ENCODE measurements around the gene BGN.

BGN gene

DNA sequence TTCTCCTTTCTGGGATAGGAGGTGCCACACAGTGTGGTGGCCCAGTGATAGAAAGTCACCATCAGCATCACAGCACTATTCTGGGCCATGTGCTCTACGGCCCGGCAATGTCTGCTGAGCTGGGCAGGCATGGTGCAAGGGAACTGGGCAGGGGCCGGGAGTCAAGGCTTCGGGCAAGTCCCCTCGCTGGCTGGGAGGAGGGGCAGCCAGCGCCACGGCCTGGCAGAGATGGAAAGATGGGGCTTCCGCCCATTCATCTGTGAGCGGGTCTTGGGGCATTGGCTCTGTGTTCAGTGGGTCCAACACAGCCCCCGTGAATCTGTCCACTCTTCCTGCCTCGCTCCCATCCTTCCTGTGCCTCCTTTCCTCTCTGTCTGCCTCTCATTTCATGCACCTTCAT, 15.6 kb downstream of the BGN start:
- TF ChIP-seq, protein P1, sequence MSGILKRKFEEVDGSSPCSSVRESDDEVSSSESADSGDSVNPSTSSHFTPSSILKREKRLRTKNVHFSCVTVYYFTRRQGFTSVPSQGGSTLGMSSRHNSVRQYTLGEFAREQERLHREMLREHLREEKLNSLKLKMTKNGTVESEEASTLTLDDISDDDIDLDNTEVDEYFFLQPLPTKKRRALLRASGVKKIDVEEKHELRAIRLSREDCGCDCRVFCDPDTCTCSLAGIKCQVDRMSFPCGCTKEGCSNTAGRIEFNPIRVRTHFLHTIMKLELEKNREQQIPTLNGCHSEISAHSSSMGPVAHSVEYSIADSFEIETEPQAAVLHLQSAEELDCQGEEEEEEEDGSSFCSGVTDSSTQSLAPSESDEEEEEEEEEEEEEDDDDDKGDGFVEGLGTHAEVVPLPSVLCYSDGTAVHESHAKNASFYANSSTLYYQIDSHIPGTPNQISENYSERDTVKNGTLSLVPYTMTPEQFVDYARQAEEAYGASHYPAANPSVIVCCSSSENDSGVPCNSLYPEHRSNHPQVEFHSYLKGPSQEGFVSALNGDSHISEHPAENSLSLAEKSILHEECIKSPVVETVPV (CRISPR knock-in tag; IDR thresholded peaks at IDR 0.05): no peak
- TF ChIP-seq ESRRG (CRISPR knock-in tag; IDR thresholded peaks at IDR 0.05) (no peak), RARB (CRISPR knock-in tag; IDR thresholded peaks at IDR 0.05) (no peak)
- TF ChIP-seq, protein P2, sequence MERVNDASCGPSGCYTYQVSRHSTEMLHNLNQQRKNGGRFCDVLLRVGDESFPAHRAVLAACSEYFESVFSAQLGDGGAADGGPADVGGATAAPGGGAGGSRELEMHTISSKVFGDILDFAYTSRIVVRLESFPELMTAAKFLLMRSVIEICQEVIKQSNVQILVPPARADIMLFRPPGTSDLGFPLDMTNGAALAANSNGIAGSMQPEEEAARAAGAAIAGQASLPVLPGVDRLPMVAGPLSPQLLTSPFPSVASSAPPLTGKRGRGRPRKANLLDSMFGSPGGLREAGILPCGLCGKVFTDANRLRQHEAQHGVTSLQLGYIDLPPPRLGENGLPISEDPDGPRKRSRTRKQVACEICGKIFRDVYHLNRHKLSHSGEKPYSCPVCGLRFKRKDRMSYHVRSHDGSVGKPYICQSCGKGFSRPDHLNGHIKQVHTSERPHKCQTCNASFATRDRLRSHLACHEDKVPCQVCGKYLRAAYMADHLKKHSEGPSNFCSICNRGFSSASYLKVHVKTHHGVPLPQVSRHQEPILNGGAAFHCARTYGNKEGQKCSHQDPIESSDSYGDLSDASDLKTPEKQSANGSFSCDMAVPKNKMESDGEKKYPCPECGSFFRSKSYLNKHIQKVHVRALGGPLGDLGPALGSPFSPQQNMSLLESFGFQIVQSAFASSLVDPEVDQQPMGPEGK (CRISPR knock-in tag; IDR thresholded peaks at IDR 0.05; ENCODE audit: borderline replicate concordance): no peak
- TF ChIP-seq, protein P3, sequence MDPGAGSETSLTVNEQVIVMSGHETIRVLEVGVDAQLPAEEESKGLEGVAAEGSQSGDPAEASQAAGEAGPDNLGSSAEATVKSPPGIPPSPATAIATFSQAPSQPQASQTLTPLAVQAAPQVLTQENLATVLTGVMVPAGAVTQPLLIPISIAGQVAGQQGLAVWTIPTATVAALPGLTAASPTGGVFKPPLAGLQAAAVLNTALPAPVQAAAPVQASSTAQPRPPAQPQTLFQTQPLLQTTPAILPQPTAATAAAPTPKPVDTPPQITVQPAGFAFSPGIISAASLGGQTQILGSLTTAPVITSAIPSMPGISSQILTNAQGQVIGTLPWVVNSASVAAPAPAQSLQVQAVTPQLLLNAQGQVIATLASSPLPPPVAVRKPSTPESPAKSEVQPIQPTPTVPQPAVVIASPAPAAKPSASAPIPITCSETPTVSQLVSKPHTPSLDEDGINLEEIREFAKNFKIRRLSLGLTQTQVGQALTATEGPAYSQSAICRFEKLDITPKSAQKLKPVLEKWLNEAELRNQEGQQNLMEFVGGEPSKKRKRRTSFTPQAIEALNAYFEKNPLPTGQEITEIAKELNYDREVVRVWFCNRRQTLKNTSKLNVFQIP (CRISPR knock-in tag; IDR thresholded peaks at IDR 0.05; ENCODE audit: borderline replicate concordance, low read depth): no peak
- ATAC-seq: no peak

DNA sequence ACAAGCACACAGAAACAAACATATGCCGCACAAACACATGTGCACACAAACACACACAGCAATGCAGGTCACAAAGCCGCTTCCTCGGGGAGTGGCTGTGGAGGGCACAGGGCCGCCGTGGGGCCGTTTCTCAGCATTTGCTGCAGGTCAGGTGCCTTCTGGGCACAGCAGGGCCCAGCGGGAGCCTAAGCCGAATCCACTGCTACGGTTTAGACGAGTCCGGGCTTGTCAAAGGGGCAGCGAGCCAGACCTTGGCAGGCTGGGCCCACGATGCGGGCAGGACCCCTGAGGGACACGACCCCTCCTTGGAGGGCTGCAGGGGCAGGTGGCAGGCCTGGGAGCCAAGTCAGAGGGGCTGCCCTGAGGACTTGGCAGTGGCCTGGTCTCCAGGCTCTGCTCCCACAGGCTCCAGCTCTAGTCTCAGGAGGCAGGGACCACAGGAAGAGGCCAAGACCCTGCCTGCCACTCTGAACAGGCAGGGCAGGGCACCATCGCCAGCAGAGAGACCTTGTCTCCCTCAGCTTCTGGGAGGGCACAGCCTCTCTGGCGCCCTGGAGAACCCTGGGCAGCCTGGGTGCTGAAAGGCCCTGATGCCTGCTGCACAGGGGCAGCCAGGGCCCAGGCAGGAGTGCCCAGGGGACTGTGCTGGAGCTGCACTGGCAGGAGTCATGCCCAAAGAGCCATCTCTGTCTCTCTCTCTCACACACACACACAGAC, 17.2 kb downstream of the BGN start:
- TF ChIP-seq, protein P1 (CRISPR knock-in tag; IDR thresholded peaks at IDR 0.05): no peak
- TF ChIP-seq TOX (CRISPR knock-in tag; IDR thresholded peaks at IDR 0.05; ENCODE audit: borderline replicate concordance) (no peak), ZFP3 (CRISPR knock-in tag; IDR thresholded peaks at IDR 0.05) (no peak), CSDC2 (CRISPR knock-in tag; IDR thresholded peaks at IDR 0.05) (no peak), ESRRG (CRISPR knock-in tag; IDR thresholded peaks at IDR 0.05) (no peak), SNAI2 (CRISPR knock-in tag; IDR thresholded peaks at IDR 0.05) (no peak), ISL1 (CRISPR knock-in tag; IDR thresholded peaks at IDR 0.05) (no peak), OSR1 (CRISPR knock-in tag; IDR thresholded peaks at IDR 0.05) (no peak), ZC3H10 (CRISPR knock-in tag; IDR thresholded peaks at IDR 0.05) (no peak)
- TF ChIP-seq, protein P4, sequence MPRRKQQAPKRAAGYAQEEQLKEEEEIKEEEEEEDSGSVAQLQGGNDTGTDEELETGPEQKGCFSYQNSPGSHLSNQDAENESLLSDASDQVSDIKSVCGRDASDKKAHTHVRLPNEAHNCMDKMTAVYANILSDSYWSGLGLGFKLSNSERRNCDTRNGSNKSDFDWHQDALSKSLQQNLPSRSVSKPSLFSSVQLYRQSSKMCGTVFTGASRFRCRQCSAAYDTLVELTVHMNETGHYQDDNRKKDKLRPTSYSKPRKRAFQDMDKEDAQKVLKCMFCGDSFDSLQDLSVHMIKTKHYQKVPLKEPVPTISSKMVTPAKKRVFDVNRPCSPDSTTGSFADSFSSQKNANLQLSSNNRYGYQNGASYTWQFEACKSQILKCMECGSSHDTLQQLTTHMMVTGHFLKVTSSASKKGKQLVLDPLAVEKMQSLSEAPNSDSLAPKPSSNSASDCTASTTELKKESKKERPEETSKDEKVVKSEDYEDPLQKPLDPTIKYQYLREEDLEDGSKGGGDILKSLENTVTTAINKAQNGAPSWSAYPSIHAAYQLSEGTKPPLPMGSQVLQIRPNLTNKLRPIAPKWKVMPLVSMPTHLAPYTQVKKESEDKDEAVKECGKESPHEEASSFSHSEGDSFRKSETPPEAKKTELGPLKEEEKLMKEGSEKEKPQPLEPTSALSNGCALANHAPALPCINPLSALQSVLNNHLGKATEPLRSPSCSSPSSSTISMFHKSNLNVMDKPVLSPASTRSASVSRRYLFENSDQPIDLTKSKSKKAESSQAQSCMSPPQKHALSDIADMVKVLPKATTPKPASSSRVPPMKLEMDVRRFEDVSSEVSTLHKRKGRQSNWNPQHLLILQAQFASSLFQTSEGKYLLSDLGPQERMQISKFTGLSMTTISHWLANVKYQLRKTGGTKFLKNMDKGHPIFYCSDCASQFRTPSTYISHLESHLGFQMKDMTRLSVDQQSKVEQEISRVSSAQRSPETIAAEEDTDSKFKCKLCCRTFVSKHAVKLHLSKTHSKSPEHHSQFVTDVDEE (CRISPR knock-in tag; IDR thresholded peaks at IDR 0.05): no peak
- TF ChIP-seq, protein P3 (CRISPR knock-in tag; IDR thresholded peaks at IDR 0.05; ENCODE audit: borderline replicate concordance, low read depth): no peak
- TF ChIP-seq, protein P5, sequence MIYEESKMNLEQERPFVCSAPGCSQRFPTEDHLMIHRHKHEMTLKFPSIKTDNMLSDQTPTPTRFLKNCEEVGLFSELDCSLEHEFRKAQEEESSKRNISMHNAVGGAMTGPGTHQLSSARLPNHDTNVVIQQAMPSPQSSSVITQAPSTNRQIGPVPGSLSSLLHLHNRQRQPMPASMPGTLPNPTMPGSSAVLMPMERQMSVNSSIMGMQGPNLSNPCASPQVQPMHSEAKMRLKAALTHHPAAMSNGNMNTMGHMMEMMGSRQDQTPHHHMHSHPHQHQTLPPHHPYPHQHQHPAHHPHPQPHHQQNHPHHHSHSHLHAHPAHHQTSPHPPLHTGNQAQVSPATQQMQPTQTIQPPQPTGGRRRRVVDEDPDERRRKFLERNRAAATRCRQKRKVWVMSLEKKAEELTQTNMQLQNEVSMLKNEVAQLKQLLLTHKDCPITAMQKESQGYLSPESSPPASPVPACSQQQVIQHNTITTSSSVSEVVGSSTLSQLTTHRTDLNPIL (CRISPR knock-in tag; IDR thresholded peaks at IDR 0.05; ENCODE audit: low read depth): no peak
- ATAC-seq: no peak

DNA sequence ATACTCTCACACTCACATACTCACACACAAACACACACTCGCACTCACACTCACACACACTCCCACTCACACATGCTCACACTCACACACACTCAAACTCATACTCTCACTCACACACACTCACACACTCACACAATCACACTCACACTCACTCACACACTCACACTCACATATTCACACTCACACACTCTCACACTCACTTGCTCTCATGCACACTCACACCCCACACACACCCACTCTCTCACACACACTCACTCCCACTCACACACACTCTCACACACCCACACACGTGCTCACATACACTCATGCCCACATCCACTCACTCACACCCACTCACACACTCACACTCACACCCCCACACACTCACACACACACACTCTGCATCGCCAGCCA, 17.7 kb downstream of the BGN start:
- ATAC-seq: no peak
- TF ChIP-seq, protein P1 (CRISPR knock-in tag; IDR thresholded peaks at IDR 0.05): no peak
- TF ChIP-seq ZNF70 (CRISPR knock-in tag; IDR thresholded peaks at IDR 0.05): no peak
- no peak for TF ChIP-seq TCF4 (CRISPR knock-in tag; IDR thresholded peaks at IDR 0.05; ENCODE audit: borderline replicate concordance)
- TF ChIP-seq ZNF8 (CRISPR knock-in tag; IDR thresholded peaks at IDR 0.05): no peak
- no peak for TF ChIP-seq CSDC2 (CRISPR knock-in tag; IDR thresholded peaks at IDR 0.05)
- TF ChIP-seq, protein P4 (CRISPR knock-in tag; IDR thresholded peaks at IDR 0.05): no peak
- no peak for TF ChIP-seq ARNTL (CRISPR knock-in tag; IDR thresholded peaks at IDR 0.05; ENCODE audit: borderline replicate concordance, low read depth)
- TF ChIP-seq ISL1 (CRISPR knock-in tag; IDR thresholded peaks at IDR 0.05): no peak
- no peak for TF ChIP-seq ZC3H10 (CRISPR knock-in tag; IDR thresholded peaks at IDR 0.05)
- TF ChIP-seq SNAI2 (CRISPR knock-in tag; IDR thresholded peaks at IDR 0.05): no peak
- TF ChIP-seq TOX (CRISPR knock-in tag; IDR thresholded peaks at IDR 0.05; ENCODE audit: borderline replicate concordance): no peak

Data from SK-N-SH treated with all-trans-retinoic acid at 6 μM for 48 hours (cell line).